Left colon (tissue), 2 donors: Measurements from ENCODE around the gene SLITRK5. TPM values are rescaled to one million over a fixed set of nuclear protein-coding genes. Genes with fewer than 3 reads are reported as not detected.

ENCODE experiments used
- ATAC-seq: fragments of 200-7000 bp; cut with Tn5 transposase; one replicate; pipeline ENCODE4 v1.9.1; 2020; ENCODE audit warnings: mild to moderate bottlenecking, moderate library complexity
- DNase-seq, 2 donors: peaks; one replicate each; pipeline ENCODE4 v3.0.0-alpha.2; 2020
- intact Hi-C, 2 donors: fragments of 100-400 bp; cut with DNase I in 1 of 2; cut with micrococcal nuclease in 1 of 2; formaldehyde crosslinking; loops; one replicate each; pipeline versions ENCODE4 v1.11.2 to v1.14.0; 2022; cut with DNase I, micrococcal nuclease
- total RNA-seq, 2 donors: library from RNA; stranded (reverse); fragmentation: NEBNext Ultra II Directional; extraction: Animal tissue kit (Norgen Biotek cat#: 25700); gene quantifications; one replicate each; pipeline ENCODE4 v1.2.1, GENCODE V29; 2021
- donor health status: DM: no; HTN: no; CAD: no.
- donor health status: DM: yes; HTN: yes; CAD: no.

The SLITRK5 gene
- total RNA-seq, 2 donors from 2014 or later = 0.17 to 0.24 TPM

GRCh38 chr13:87684850-87685742 is 13.9 kb downstream of the SLITRK5 start:
- ATAC-seq = no peak
- intact Hi-C loops = no loop called here
- no peak for DNase-seq

DNA sequence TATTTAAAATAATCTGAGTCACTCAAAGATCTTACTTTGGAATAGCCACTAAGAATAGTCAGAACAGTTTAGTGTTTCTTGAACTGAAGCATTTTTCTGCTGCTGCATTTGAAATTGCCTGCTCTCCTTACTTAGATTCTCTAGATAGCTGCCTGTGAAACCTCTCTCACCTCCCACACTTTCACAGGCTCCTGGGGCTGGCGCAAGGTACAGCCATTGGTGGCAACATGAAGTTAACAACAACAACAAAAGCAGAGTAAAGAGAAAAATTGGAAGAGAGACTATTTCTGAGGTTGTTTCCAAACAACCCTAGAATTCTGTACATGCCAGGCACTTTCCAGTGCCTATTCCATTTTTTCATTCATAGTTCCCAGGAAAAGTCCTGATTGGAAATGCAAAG is 25.3 kb downstream of the SLITRK5 start:
- no peak for ATAC-seq
- intact Hi-C loops = no loop called here

DNA sequence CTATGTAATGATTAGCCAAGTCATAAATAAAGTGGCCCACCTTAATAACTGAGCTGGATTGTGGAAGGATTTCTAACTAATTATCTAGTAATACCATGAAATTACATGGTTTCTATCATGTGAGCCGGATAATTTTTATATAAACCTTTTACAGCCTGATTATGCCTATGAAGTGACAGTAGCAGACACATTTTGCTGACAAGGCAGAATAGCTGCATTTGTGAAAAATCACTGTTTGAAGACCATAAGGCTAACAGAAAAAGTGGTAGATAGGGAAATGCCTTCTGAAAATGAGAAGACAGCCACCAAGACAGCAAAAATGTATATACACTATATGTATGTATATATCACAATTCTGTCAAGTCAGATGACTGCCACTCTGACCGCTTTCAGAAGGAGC is 27.1 kb downstream of the SLITRK5 start:
- intact Hi-C loops = no loop called here
- ATAC-seq (no peak), DNase-seq (no peak)

More for the DNA sequence above, 25.3 kb downstream of the SLITRK5 start:
- no peak for DNase-seq

GRCh38 chr13:87709947-87710346 is 38.8 kb downstream of the SLITRK5 start:
- intact Hi-C loops = no loop called here
- ATAC-seq = no peak

GRCh38 chr13:87712012-87712411 is 40.8 kb downstream of the SLITRK5 start:
- intact Hi-C loops = no loop called here
- ATAC-seq = no peak
- DNase-seq = no peak

More at GRCh38 chr13:87709947-87710346, 38.8 kb downstream of the SLITRK5 start:
- DNase-seq = no peak
